ENCODE data around the gene RNU7-1. TPM values are rescaled to one million over a fixed set of nuclear protein-coding genes. Genes with fewer than 3 reads are reported as not detected.

Gene RNU7-1
- polyA plus RNA-seq, 3 donors from 2014 or later = not detected

GRCh38 chr12:6957151-6957701 lies 13.6 kb downstream of the RNU7-1 start:
- Mint-ChIP-seq H3K4me1 (peaks cover 99 to 100% of the 10 kb centered on the region in 2 donors), H3K27ac (peak overlapping the region; percentile 95 to 100 (median 99)), H3K27me3 (ENCODE audit: low read depth in 3 of 3) (peaks cover 30 to 63% (median 41%) of the 10 kb centered on the region in 3 donors), H3K9me3 (no peaks in the 10 kb centered on the region), H3K4me3 (peak overlapping the region; percentile 77 to 98 (median 96)), H3K36me3 (peaks cover 21 to 56% (median 37%) of the 10 kb centered on the region in 3 donors)
- peak; percentile 72 to 79 (median 76) for DNase-seq

GRCh38 chr12:6957741-6958608 lies 14.4 kb downstream of the RNU7-1 start:
- H3K4me3 Mint-ChIP-seq = peak overlapping the region; percentile 86 to 98 (median 91)
- H3K4me1 Mint-ChIP-seq = peaks cover 93 to 94% of the 10 kb centered on the region in 2 donors
- no peaks in the 10 kb centered on the region for H3K9me3 Mint-ChIP-seq
- H3K36me3 Mint-ChIP-seq = peaks cover 21 to 51% (median 31%) of the 10 kb centered on the region in 3 donors
- no peak for DNase-seq
- peaks cover 30 to 59% (median 34%) of the 10 kb centered on the region in 3 donors for H3K27me3 Mint-ChIP-seq (ENCODE audit: low read depth in 3 of 3)
- H3K27ac Mint-ChIP-seq = peak overlapping the region; percentile 95 to 100 (median 99)

- H3K4me3 Mint-ChIP-seq = peak overlapping the region; percentile 86 to 98 (median 91)
- peaks cover 21 to 50% (median 31%) of the 10 kb centered on the region in 3 donors for H3K36me3 Mint-ChIP-seq
- peaks cover 86 to 87% of the 10 kb centered on the region in 2 donors for H3K4me1 Mint-ChIP-seq
- DNase-seq = no peak
- peak overlapping the region; percentile 95 to 100 (median 99) for H3K27ac Mint-ChIP-seq
- peaks cover 25 to 53% (median 28%) of the 10 kb centered on the region in 3 donors for H3K27me3 Mint-ChIP-seq (ENCODE audit: low read depth in 3 of 3)
- no peaks in the 10 kb centered on the region for H3K9me3 Mint-ChIP-seq
Observed at GRCh38 chr12:6958609-6959057, 15.0 kb downstream of the RNU7-1 start.

- H3K9me3 Mint-ChIP-seq = no peaks in the 10 kb centered on the region
- peaks cover 80 to 84% of the 10 kb centered on the region in 2 donors for H3K4me1 Mint-ChIP-seq
- peak overlapping the region; percentile 95 to 100 (median 99) for H3K27ac Mint-ChIP-seq
- DNase-seq = peak; percentile 84 to 89 (median 87)
- H3K27me3 Mint-ChIP-seq (ENCODE audit: low read depth in 3 of 3) = peaks cover 19 to 47% (median 22%) of the 10 kb centered on the region in 3 donors
- H3K4me3 Mint-ChIP-seq = peak overlapping the region; percentile 86 to 98 (median 91)
- H3K36me3 Mint-ChIP-seq = peaks cover 21 to 47% (median 31%) of the 10 kb centered on the region in 3 donors
Observed at GRCh38 chr12:6959058-6959804, 15.6 kb downstream of the RNU7-1 start.

GRCh38 chr12:6959805-6960592 lies 16.4 kb downstream of the RNU7-1 start:
- peak overlapping the region; percentile 95 to 100 (median 99) for H3K27ac Mint-ChIP-seq
- H3K36me3 Mint-ChIP-seq = peaks cover 21 to 44% (median 31%) of the 10 kb centered on the region in 3 donors
- H3K9me3 Mint-ChIP-seq = no peaks in the 10 kb centered on the region
- no peak for DNase-seq
- peaks cover 15 to 40% (median 19%) of the 10 kb centered on the region in 3 donors for H3K27me3 Mint-ChIP-seq (ENCODE audit: low read depth in 3 of 3)
- H3K4me3 Mint-ChIP-seq = peak overlapping the region; percentile 86 to 98 (median 91)
- H3K4me1 Mint-ChIP-seq = peaks cover 78 to 84% of the 10 kb centered on the region in 2 donors

GRCh38 chr12:6960593-6961277 lies 17.1 kb downstream of the RNU7-1 start:
- Mint-ChIP-seq H3K4me3 (peak overlapping the region; percentile 70 to 82 (median 81)), H3K27me3 (ENCODE audit: low read depth in 3 of 3) (peaks cover 15 to 35% (median 18%) of the 10 kb centered on the region in 3 donors), H3K9me3 (no peaks in the 10 kb centered on the region), H3K27ac (peak overlapping the region; percentile 95 to 99 (median 97)), H3K4me1 (peaks cover 75 to 84% of the 10 kb centered on the region in 2 donors), H3K36me3 (peaks cover 21 to 51% (median 36%) of the 10 kb centered on the region in 3 donors)
- DNase-seq = peak; percentile 60 to 72 (median 60)

- peaks cover 70 to 82% of the 10 kb centered on the region in 2 donors for H3K4me1 Mint-ChIP-seq
- peaks cover 15 to 33% (median 16%) of the 10 kb centered on the region in 3 donors for H3K27me3 Mint-ChIP-seq (ENCODE audit: low read depth in 3 of 3)
- peak overlapping the region; percentile 70 to 82 (median 81) for H3K4me3 Mint-ChIP-seq
- H3K9me3 Mint-ChIP-seq = no peaks in the 10 kb centered on the region
- DNase-seq = peak; percentile 83 to 89 (median 83)
- peaks cover 21 to 49% (median 33%) of the 10 kb centered on the region in 3 donors for H3K36me3 Mint-ChIP-seq
- peak overlapping the region; percentile 95 to 99 (median 97) for H3K27ac Mint-ChIP-seq
Observed at GRCh38 chr12:6961278-6961694, 17.7 kb downstream of the RNU7-1 start.

GRCh38 chr12:6961695-6962284 lies 18.2 kb downstream of the RNU7-1 start:
- Mint-ChIP-seq H3K36me3 (peaks cover 18 to 47% (median 31%) of the 10 kb centered on the region in 3 donors), H3K4me1 (peaks cover 65 to 79% of the 10 kb centered on the region in 2 donors), H3K27me3 (ENCODE audit: low read depth in 3 of 3) (peaks cover 10 to 28% (median 12%) of the 10 kb centered on the region in 3 donors), H3K9me3 (no peaks in the 10 kb centered on the region), H3K4me3 (peak overlapping the region; percentile 70 to 82 (median 81)), H3K27ac (peak overlapping the region; percentile 95 to 99 (median 97))
- no peak for DNase-seq

GRCh38 chr12:6962285-6963015 lies 18.8 kb downstream of the RNU7-1 start:
- Mint-ChIP-seq H3K27me3 (ENCODE audit: low read depth in 3 of 3) (peaks cover 8 to 22% (median 9%) of the 10 kb centered on the region in 3 donors), H3K4me3 (peak overlapping the region in 3 of 5 donors; percentile 30 to 81 (median 40)), H3K9me3 (no peaks in the 10 kb centered on the region), H3K36me3 (peaks cover 13 to 44% (median 25%) of the 10 kb centered on the region in 3 donors), H3K27ac (peak overlapping the region; percentile 95 to 99 (median 97)), H3K4me1 (peaks cover 58 to 72% of the 10 kb centered on the region in 2 donors)
- no peak for DNase-seq

- peak overlapping the region in 2 of 6 donors; percentile 95 to 98 for H3K27ac Mint-ChIP-seq
- DNase-seq = no peak
- H3K36me3 Mint-ChIP-seq = peaks cover 13 to 42% (median 25%) of the 10 kb centered on the region in 3 donors
- H3K4me1 Mint-ChIP-seq = peaks cover 51 to 65% of the 10 kb centered on the region in 2 donors
- peak overlapping the region in 1 of 5 donors; percentile 12 for H3K4me3 Mint-ChIP-seq
- no peaks in the 10 kb centered on the region for H3K9me3 Mint-ChIP-seq
- H3K27me3 Mint-ChIP-seq (ENCODE audit: low read depth in 3 of 3) = peaks cover 8 to 20% (median 9%) of the 10 kb centered on the region in 3 donors
Observed at GRCh38 chr12:6963016-6963731, 19.6 kb downstream of the RNU7-1 start.

Data from immature natural killer cell (primary cell).